HCT116 (cell line): ENCODE measurements around the gene MYO1B.

Experiments
- CBX3 ChIP-seq: IDR thresholded peaks from 2 replicates; pipeline ENCODE4 v1.6.1; 2012; ENCODE audit warnings: low read depth
- CEBPB ChIP-seq: IDR thresholded peaks from 2 replicates; pipeline ENCODE4 v1.6.1; 2012; ENCODE audit warnings: low read depth
- CTCF ChIP-seq, 3 experiments: fragments of 200-600 bp in 1 of 3; sonication (generic) in 1 of 3; IDR thresholded peaks in 2 of 3; conservative IDR thresholded peaks in 1 of 3; 2 replicates each; pipeline ENCODE4 v1.5.1; 2012 to 2017; ENCODE audit warnings: low read depth in 2 of 3, low read length in 2 of 3, antibody characterized with exemption in 1 of 3, borderline replicate concordance in 1 of 3, control low read depth in 1 of 3, mild to moderate bottlenecking in 1 of 3, mixed read lengths in 1 of 3, mixed run types in 1 of 3, moderate library complexity in 1 of 3; ENCODE audit not compliant: insufficient read depth in 1 of 3
- EZH2 ChIP-seq: fragments of 200-600 bp; sonication (generic); IDR thresholded peaks from 2 replicates; pipeline ENCODE4 v1.6.1; 2017; ENCODE audit warnings: antibody characterized with exemption, mixed run types
- EZH2phosphoT487 ChIP-seq: fragments of 200-600 bp; IDR thresholded peaks from 2 replicates; pipeline ENCODE4 v1.6.1; 2018; ENCODE audit warnings: antibody characterized with exemption, borderline replicate concordance
- MAX ChIP-seq: IDR thresholded peaks from 2 replicates; pipeline ENCODE4 v1.6.1; 2012
- POLR2A ChIP-seq: IDR thresholded peaks from 2 replicates; pipeline ENCODE4 v1.7.0; 2011; ENCODE audit warnings: borderline replicate concordance; ENCODE audit not compliant: insufficient read depth, insufficient read length; ENCODE audit errors: extremely low read depth
- REST ChIP-seq: IDR thresholded peaks from 2 replicates; pipeline ENCODE4 v1.6.1; 2012; ENCODE audit warnings: low read depth
- YY1 ChIP-seq: IDR thresholded peaks from 2 replicates; pipeline ENCODE4 v1.6.1; 2011; ENCODE audit warnings: low read length, low read depth, moderate library complexity, mild to moderate bottlenecking; ENCODE audit not compliant: insufficient replicate concordance; ENCODE audit errors: extremely low read depth

- TF ChIP-seq CTCF (IDR thresholded peaks at IDR 0.05 in 2 of 3, conservative IDR thresholded peaks at IDR 0.05 in 1 of 3; ENCODE audit: borderline replicate concordance in 1 of 3, insufficient read depth in 1 of 3, low read depth in 2 of 3, low read length in 2 of 3) (no peak), POLR2A (no peak), REST (no peak), MAX (no peak), YY1 (no peak), EZH2 (no peak), CBX3 (no peak), CEBPB (no peak), EZH2phosphoT487 (no peak)
Measured at GRCh38 chr2:191215230-191215629, 30.0 kb upstream of the MYO1B start.
